H1 (cell line): ENCODE measurements around the gene ZNF609. TPM values are rescaled to one million over a fixed set of nuclear protein-coding genes. Genes with fewer than 3 reads are reported as not detected.

Experiments
- CTCF ChIA-PET: fragments of 300-600 bp; sonication (Branson Sonifier 250); formaldehyde crosslinking; loops from one replicate; lab custom pipeline; 2021; ENCODE audit not compliant: partially characterized antibody; lab: Charles Lee
- POLR2A ChIA-PET: fragments of 300-600 bp; sonication (Branson Sonifier 250); formaldehyde crosslinking; loops from one replicate; lab custom pipeline; 2021; ENCODE audit warnings: inconsistent platforms; ENCODE audit not compliant: partially characterized antibody; lab: Charles Lee
- DNase-seq, 2 experiments: peaks; one replicate each; pipeline versions ENCODE4 v3.0.0 to v3.0.0-alpha.2; 2010 to 2022; ENCODE audit warnings: low spot score in 2 of 2, low read depth in 1 of 2, mixed read lengths in 1 of 2
- FAIRE-seq: peaks from 2 replicates; lab custom pipeline; 2011; peaks lifted over from hg19 to GRCh38; lab: Jason Lieb, UNC
- H2AFZ ChIP-seq: 2 replicates; pipeline ENCODE4 v1.8.1; 2012; ENCODE audit warnings: low read length, inconsistent platforms
- H2AK5ac ChIP-seq: 2 replicates; pipeline ENCODE4 v1.6.1; 2013; ENCODE audit warnings: low read depth, low read length
- H2BK120ac ChIP-seq: replicated peaks from 2 replicates; pipeline ENCODE3; 2013; ENCODE audit warnings: low read depth, low read length, inconsistent platforms
- H2BK12ac ChIP-seq: 2 replicates; pipeline ENCODE4 v1.6.1; 2013; ENCODE audit warnings: low read depth, low read length
- H2BK15ac ChIP-seq: 2 replicates; pipeline ENCODE4 v1.6.1; 2013; ENCODE audit warnings: low read length
- H2BK20ac ChIP-seq: 2 replicates; pipeline ENCODE4 v1.6.1; 2013; ENCODE audit warnings: low read length
- H2BK5ac ChIP-seq: 2 replicates; pipeline ENCODE4 v1.6.1; 2013; ENCODE audit warnings: low read depth, low read length
- H3K14ac ChIP-seq: 2 replicates; pipeline ENCODE4 v1.6.1; 2013; ENCODE audit warnings: inconsistent platforms; ENCODE audit not compliant: insufficient read length
- H3K18ac ChIP-seq: 2 replicates; pipeline ENCODE4 v1.6.1; 2013; ENCODE audit warnings: low read length; ENCODE audit errors: extremely low read depth
- H3K23ac ChIP-seq: 2 replicates; pipeline ENCODE4 v1.6.1; 2013; ENCODE audit warnings: inconsistent platforms; ENCODE audit not compliant: insufficient read length
- H3K23me2 ChIP-seq: 2 replicates; pipeline ENCODE4 v1.6.1; 2013; ENCODE audit warnings: low read depth, low read length
- H3K27ac ChIP-seq: 2 replicates; pipeline ENCODE4 v1.6.1; 2011; ENCODE audit warnings: low read depth, low read length, inconsistent platforms
- H3K27me3 ChIP-seq, 4 experiments: replicated peaks in 1 of 4; 1 replicate in 1 of 4; 2 replicates in 3 of 4; pipeline versions ENCODE4 v1.6.1 to v1.8.1; 2011 to 2013; ENCODE audit warnings: low read length in 3 of 4, mild to moderate bottlenecking in 3 of 4, inconsistent platforms in 2 of 4, mixed read lengths in 2 of 4, moderate library complexity in 1 of 4; ENCODE audit not compliant: control insufficient read depth in 3 of 4, insufficient read depth in 3 of 4; ENCODE audit errors: extremely low read depth in 1 of 4
- H3K36me3 ChIP-seq, 4 experiments: 2 replicates each; pipeline versions ENCODE4 v1.6.1 to v1.8.1; 2011 to 2013; ENCODE audit warnings: mild to moderate bottlenecking in 4 of 4, low read length in 3 of 4, moderate library complexity in 2 of 4, control low read depth in 1 of 4, inconsistent platforms in 1 of 4; ENCODE audit not compliant: insufficient read depth in 4 of 4, control insufficient read depth in 2 of 4
- H3K4ac ChIP-seq: replicated peaks from 2 replicates; pipeline ENCODE3; 2013; ENCODE audit warnings: low read length, low read depth, mixed read lengths, inconsistent platforms; ENCODE audit not compliant: insufficient read length
- H3K4me1 ChIP-seq, 4 experiments: replicated peaks in 1 of 4; 1 replicate in 1 of 4; 2 replicates in 3 of 4; pipeline versions ENCODE4 v1.6.1 to v1.8.1; 2011 to 2013; ENCODE audit warnings: low read length in 3 of 4, inconsistent platforms in 2 of 4, mixed read lengths in 1 of 4; ENCODE audit not compliant: insufficient read depth in 4 of 4, control insufficient read depth in 3 of 4
- H3K4me2 ChIP-seq, 2 experiments: 2 replicates each; pipeline versions ENCODE4 v1.6.1 to v1.8.1; 2011 to 2013; ENCODE audit warnings: low read depth in 2 of 2, low read length in 2 of 2, control low read depth in 1 of 2, inconsistent platforms in 1 of 2, mild to moderate bottlenecking in 1 of 2; ENCODE audit not compliant: insufficient read depth in 1 of 2
- H3K4me3 ChIP-seq, 4 experiments: fragments of 200-600, 300-600 bp in 1 of 4; sonication (generic), shearing (Covaris generic), sonication (Bioruptor Twin) in 1 of 4; 2 replicates each; pipeline versions ENCODE4 v1.5.1 to v1.8.1; 2011 to 2016; ENCODE audit warnings: low read length in 4 of 4, low read depth in 3 of 4, control low read depth in 2 of 4, inconsistent platforms in 2 of 4, mild to moderate bottlenecking in 2 of 4, mixed read lengths in 1 of 4, moderate library complexity in 1 of 4; ENCODE audit not compliant: insufficient read depth in 2 of 4; ENCODE audit errors: extremely low read depth in 1 of 4
- H3K56ac ChIP-seq: replicated peaks from 2 replicates; pipeline ENCODE3; 2013; ENCODE audit warnings: low read depth, mild to moderate bottlenecking, mixed read lengths, low read length, inconsistent platforms; ENCODE audit not compliant: insufficient read length
- H3K79me1 ChIP-seq: 2 replicates; pipeline ENCODE4 v1.6.1; 2013; ENCODE audit warnings: low read depth, low read length, control low read depth
- H3K79me2 ChIP-seq, 2 experiments: 2 replicates each; pipeline versions ENCODE4 v1.6.1 to v1.8.1; 2012 to 2013; ENCODE audit warnings: low read length in 2 of 2, mild to moderate bottlenecking in 2 of 2, inconsistent platforms in 1 of 2; ENCODE audit not compliant: insufficient read depth in 2 of 2, control insufficient read depth in 1 of 2
- H3K9ac ChIP-seq, 4 experiments: replicated peaks in 1 of 4; 1 replicate in 1 of 4; 2 replicates in 3 of 4; pipeline versions ENCODE4 v1.6.1 to v1.8.1; 2011 to 2013; ENCODE audit warnings: low read depth in 3 of 4, low read length in 3 of 4, control low read depth in 2 of 4, mild to moderate bottlenecking in 2 of 4, moderate library complexity in 2 of 4, inconsistent platforms in 1 of 4; ENCODE audit errors: extremely low read depth in 1 of 4
- H3K9me3 ChIP-seq, 2 experiments: 2 replicates each; pipeline versions ENCODE4 v1.6.1 to v1.8.1; 2012 to 2013; ENCODE audit warnings: mild to moderate bottlenecking in 2 of 2, moderate library complexity in 2 of 2, control low read depth in 1 of 2, inconsistent platforms in 1 of 2, low read depth in 1 of 2, low read length in 1 of 2, mixed read lengths in 1 of 2; ENCODE audit not compliant: insufficient read depth in 2 of 2
- H4K20me1 ChIP-seq, 2 experiments: replicated peaks in 1 of 2; 2 replicates each; pipeline versions ENCODE3 to v1.8.1; 2011 to 2013; ENCODE audit warnings: inconsistent platforms in 2 of 2, low read length in 2 of 2, mild to moderate bottlenecking in 1 of 2; ENCODE audit not compliant: insufficient read depth in 2 of 2, control insufficient read depth in 1 of 2
- H4K5ac ChIP-seq: 2 replicates; pipeline ENCODE4 v1.6.1; 2013; ENCODE audit warnings: low read length, low read depth, mixed read lengths, inconsistent platforms; ENCODE audit not compliant: insufficient read length
- H4K8ac ChIP-seq: 2 replicates; pipeline ENCODE4 v1.8.0; 2013; ENCODE audit warnings: mild to moderate bottlenecking, moderate library complexity, low read length, inconsistent platforms; ENCODE audit not compliant: insufficient read depth; ENCODE audit errors: extremely low read depth
- H4K91ac ChIP-seq: replicated peaks from 2 replicates; pipeline ENCODE3; 2013; ENCODE audit warnings: low read length, mixed read lengths, inconsistent platforms; ENCODE audit not compliant: insufficient read length
- ASH2L ChIP-seq: fragments of 200-600, 300-600 bp; sonication (generic); IDR thresholded peaks from one replicate; pipeline ENCODE4 v1.7.1; 2017; ENCODE audit warnings: low read length
- BACH1 ChIP-seq: IDR thresholded peaks from 2 replicates; pipeline ENCODE4 v1.6.1; 2012; ENCODE audit warnings: low read length, improper control_type of control experiment
- EGR1 ChIP-seq: IDR thresholded peaks from 2 replicates; pipeline ENCODE4 v1.6.1; 2011; ENCODE audit warnings: low read depth, low read length, borderline replicate concordance
- GTF2F1 ChIP-seq: IDR thresholded peaks from 2 replicates; pipeline ENCODE4 v1.6.1; 2012; ENCODE audit warnings: low read depth, low read length, improper control_type of control experiment, borderline replicate concordance
- KDM1A ChIP-seq: fragments of 200-600, 300-600 bp; sonication (generic); IDR thresholded peaks from 2 replicates; pipeline ENCODE4 v1.7.1; 2016; ENCODE audit warnings: mild to moderate bottlenecking, low read length, borderline replicate concordance
- RBBP5 ChIP-seq: IDR thresholded peaks from 2 replicates; pipeline ENCODE4 v1.7.1; 2012; ENCODE audit warnings: low read depth, mild to moderate bottlenecking, inconsistent platforms, low read length, moderate library complexity, borderline replicate concordance
- SRF ChIP-seq: IDR thresholded peaks from 2 replicates; pipeline ENCODE4 v1.6.1; 2011; ENCODE audit warnings: mild to moderate bottlenecking, low read depth, low read length, moderate library complexity
- YY1 ChIP-seq: IDR thresholded peaks from 2 replicates; pipeline ENCODE4 v1.6.1; 2011; ENCODE audit warnings: low read depth, mild to moderate bottlenecking, low read length
- WGBS, 2 experiments: shearing (Covaris generic) in 1 of 2; methylation state at CpG; one replicate each; pipeline versions ENCODE4 v1.1.6 to v1.1.7; 2013 to 2015; ENCODE audit warnings: low lambda C conversion rate in 2 of 2, mixed read lengths in 2 of 2, inconsistent platforms in 1 of 2, low coverage in 1 of 2, missing lambda C conversion rate in 1 of 2; ENCODE audit not compliant: insufficient replicate concordance in 2 of 2, insufficient coverage in 1 of 2, insufficient read length in 1 of 2; ENCODE audit errors: extremely low coverage in 1 of 2, missing lambda C conversion rate in 1 of 2; 5-methylcytosine and 5-hydroxymethylcytosine counted together
- polyA plus RNA-seq, 7 experiments: library from polyadenylated mRNA; depleted of rRNA in 3 of 7; stranded (reverse) in 5 of 7; unstranded in 2 of 7; fragments of >200 nt in 5 of 7; fragments of 200-250 nt in 2 of 7; gene quantifications; 1 replicate in 5 of 7; 2 replicates in 1 of 7; 4 replicates in 1 of 7; pipeline versions ENCODE4 v1.2.1 to v1.2.3, GENCODE V29; 2011 to 2013; ENCODE audit warnings: missing spikeins in 2 of 7, mixed read lengths in 2 of 7
- total RNA-seq: library from RNA; stranded (reverse); fragmentation: NEBNext Ultra II Directional; extraction: Animal tissue kit (Norgen Biotek cat#: 25700); gene quantifications from 2 replicates; pipeline ENCODE4 v1.2.1, GENCODE V29; 2021

Gene ZNF609
- total and polyA plus RNA-seq, 2 of the 8 experiments (the other 6 are each of a cell fraction or from before 2014, with no cell fraction given), result 15.5 to 47.8 TPM

GRCh38 chr15:64583983-64584382 is 123.6 kb downstream of the ZNF609 start:
- H2BK120ac ChIP-seq, result no peak overlapping the region
- H3K4me2 ChIP-seq, result no peak overlapping the region
- no peak overlapping the region for H2AFZ ChIP-seq
- H3K27ac ChIP-seq, result no peak overlapping the region
- no peak overlapping the region for H3K23ac ChIP-seq
- H3K4me3 ChIP-seq, result no peak overlapping the region
- H3K9me3 ChIP-seq, result no peaks in the 10 kb centered on the region
- H4K8ac ChIP-seq, result no peak overlapping the region
- ChIA-PET POLR2A (interaction anchor here (1.4 kb wide), 1 partner anchor 18 kb away, joined by 4 read pairs; no protein-coding TSS in a partner anchor), CTCF (interaction anchor here (0.8 to 1.0 kb wide), 2 partner anchors 26 kb away, joined by 3 read pairs; no protein-coding TSS in a partner anchor)
- no peak overlapping the region for H3K56ac ChIP-seq
- H2AK5ac ChIP-seq, result no peak overlapping the region
- WGBS, 2 experiments, result 93% methylated on average over 3 of the region's 3 CpGs; no CpG with 5 or more reads in 1 of the 2 experiments
- no peaks in the 10 kb centered on the region for H3K36me3 ChIP-seq
- H3K27me3 ChIP-seq, result no peaks in the 10 kb centered on the region
- H3K23me2 ChIP-seq, result no peaks in the 10 kb centered on the region
- DNase-seq (no peak), FAIRE-seq (no peak)
- no peak overlapping the region for H2BK15ac ChIP-seq
- H3K18ac ChIP-seq, result no peak overlapping the region
- H3K14ac ChIP-seq, result no peak overlapping the region
- no peak overlapping the region for H2BK12ac ChIP-seq
- H4K20me1 ChIP-seq, result peaks cover 4 to 10% of the 10 kb centered on the region in 2 experiments
- no peak overlapping the region for H2BK5ac ChIP-seq
- H3K79me2 ChIP-seq, result peaks cover 4 to 77% of the 10 kb centered on the region in 2 experiments; a peak in 3 of 4 replicates
- no peak overlapping the region for H3K4ac ChIP-seq
- H3K4me1 ChIP-seq, result no peaks in the 10 kb centered on the region; a peak in 1 of 7 replicates
- no peak overlapping the region for H3K9ac ChIP-seq
- H4K5ac ChIP-seq, result no peak overlapping the region
- H2BK20ac ChIP-seq, result no peak overlapping the region
- no peak overlapping the region for H4K91ac ChIP-seq
- H3K79me1 ChIP-seq, result peaks cover 8% of the 10 kb centered on the region
- TF ChIP-seq SRF (no peak), EGR1 (no peak), ASH2L (no peak), BACH1 (no peak), KDM1A (no peak), YY1 (no peak), RBBP5 (no peak), GTF2F1 (no peak)
